ENCODE results near the gene CABLES2.

CABLES2 gene

GRCh38 chr20:62403331-62403730 lies 3.8 kb downstream of the CABLES2 start:
- DNase-seq, result no peak

GRCh38 chr20:62402456-62403150 lies 4.5 kb downstream of the CABLES2 start:
- no peak for DNase-seq

- DNase-seq, result no peak
Observed at GRCh38 chr20:62401331-62401779, 5.7 kb downstream of the CABLES2 start.

GRCh38 chr20:62400541-62400940 lies 6.5 kb downstream of the CABLES2 start:
- no peak for DNase-seq

- DNase-seq, result no peak
Observed at GRCh38 chr20:62400021-62400420, 7.1 kb downstream of the CABLES2 start.

GRCh38 chr20:62398120-62398821 lies 8.8 kb downstream of the CABLES2 start:
- DNase-seq, result no peak

- no peak for DNase-seq
Observed at GRCh38 chr20:62396367-62397239, 10.5 kb downstream of the CABLES2 start.

GRCh38 chr20:62395311-62396242 lies 11.5 kb downstream of the CABLES2 start:
- DNase-seq, result no peak

- no peak for DNase-seq
Observed at GRCh38 chr20:62394248-62395245, 12.5 kb downstream of the CABLES2 start.

GRCh38 chr20:62393830-62394229 lies 13.3 kb downstream of the CABLES2 start:
- no peak for DNase-seq

- DNase-seq, result no peak
Observed at GRCh38 chr20:62393335-62393665, 13.8 kb downstream of the CABLES2 start.

- no peak for DNase-seq
Observed at GRCh38 chr20:62392621-62393334, 14.3 kb downstream of the CABLES2 start.

- no peak for DNase-seq
Observed at GRCh38 chr20:62392077-62392418, 15.0 kb downstream of the CABLES2 start.

- no peak for DNase-seq
Observed at GRCh38 chr20:62391165-62392076, 15.7 kb downstream of the CABLES2 start.

- DNase-seq, result no peak
Observed at GRCh38 chr20:62390317-62391164, 16.5 kb downstream of the CABLES2 start.

GRCh38 chr20:62389601-62390087 lies 17.4 kb downstream of the CABLES2 start:
- DNase-seq, result no peak

- DNase-seq, result no peak
Observed at GRCh38 chr20:62388839-62389600, 18.1 kb downstream of the CABLES2 start.

All from AML-193 (cell line).